HCT116 (cell line): ENCODE results near the gene MORN1. TPM values are rescaled to one million over a fixed set of nuclear protein-coding genes. Genes with fewer than 3 reads are reported as not detected.

ENCODE experiments used
- ATAC-seq: fragments of 200-7000 bp; cut with Tn5 transposase; 2 replicates; pipeline ENCODE4 v1.9.1; 2020; ENCODE audit warnings: mild to moderate bottlenecking, moderate library complexity
- BruUV-seq: library from RNA; stranded (reverse); fragments of 400-500 nt; replicated peaks from 2 replicates; lab custom pipeline; 2021; lab: Mats Ljungman, UMichigan
- CTCF ChIA-PET: fragments of 300-600 bp; sonication (Branson Sonifier 250); formaldehyde crosslinking; loops from one replicate; lab custom pipeline; 2021; ENCODE audit warnings: antibody characterized with exemption; lab: Charles Lee
- POLR2A ChIA-PET: fragments of 300-600, 350-600 bp; sonication (Branson Sonifier 250); formaldehyde crosslinking; loops from one replicate; lab custom pipeline; 2021; ENCODE audit warnings: antibody characterized with exemption; lab: Charles Lee
- RAD21 ChIA-PET, 2 experiments: fragments of 300-600 bp; sonication (Branson Sonifier 250); formaldehyde crosslinking; loops; one replicate each; lab custom pipeline; 2023; ENCODE audit warnings: low total read pairs in 2 of 2; ENCODE audit not compliant: uncharacterized antibody in 2 of 2, unreplicated experiment in 2 of 2, low non-redundant PET in 1 of 2; lab: Charles Lee
- DNase-seq: peaks from one replicate; pipeline ENCODE4 v3.0.0-alpha.2; 2010; ENCODE audit warnings: low read depth, low spot score
- H2AFZ ChIP-seq: fragments of 200-600 bp; shearing (Covaris generic), sonication (generic); 2 replicates; pipeline ENCODE4 v1.6.1; 2017; ENCODE audit warnings: low read depth, mixed run types, mixed read lengths, antibody characterized with exemption, low read length; ENCODE audit not compliant: poor library complexity, severe bottlenecking
- H3K27ac ChIP-seq: 2 replicates; pipeline ENCODE4 v1.5.1; 2012; ENCODE audit warnings: low read depth, low read length
- H3K27me3 ChIP-seq: fragments of 200-600 bp; sonication (generic); 2 replicates; pipeline ENCODE4 v1.6.1; 2016; ENCODE audit warnings: mixed run types, low read length, mixed read lengths; ENCODE audit not compliant: insufficient read depth
- H3K36me3 ChIP-seq, 2 experiments: fragments of 200-500 bp in 1 of 2; fragments of 200-600 bp in 1 of 2; sonication (Bioruptor generic) in 1 of 2; sonication (generic) in 1 of 2; 2 replicates each; pipeline versions ENCODE4 v1.5.1 to v1.6.1; 2014 to 2016; ENCODE audit warnings: low read length in 2 of 2, inconsistent platforms in 1 of 2, mixed read lengths in 1 of 2, mixed run types in 1 of 2; ENCODE audit not compliant: insufficient read depth in 2 of 2, control insufficient read depth in 1 of 2
- H3K4me1 ChIP-seq, 2 experiments: fragments of 200-600 bp in 1 of 2; sonication (generic) in 1 of 2; 2 replicates each; pipeline versions ENCODE4 v1.5.1 to v1.6.1; 2012 to 2017; ENCODE audit warnings: low read length in 2 of 2, inconsistent platforms in 1 of 2, mild to moderate bottlenecking in 1 of 2, mixed read lengths in 1 of 2, mixed run types in 1 of 2, moderate library complexity in 1 of 2; ENCODE audit not compliant: insufficient read depth in 2 of 2, control insufficient read depth in 1 of 2
- H3K4me2 ChIP-seq: fragments of 200-600 bp; sonication (generic); 2 replicates; pipeline ENCODE4 v1.6.1; 2017; ENCODE audit warnings: mixed run types, low read length, mixed read lengths
- H3K4me3 ChIP-seq, 2 experiments: fragments of 200-600 bp in 1 of 2; sonication (generic) in 1 of 2; replicated peaks in 1 of 2; 2 replicates each; pipeline ENCODE4 v1.5.1; 2011 to 2016; ENCODE audit warnings: low read length in 2 of 2, control low read depth in 1 of 2, low read depth in 1 of 2, mild to moderate bottlenecking in 1 of 2, mixed read lengths in 1 of 2, mixed run types in 1 of 2
- H3K79me2 ChIP-seq: fragments of 200-600 bp; sonication (generic); 2 replicates; pipeline ENCODE4 v1.6.1; 2017; ENCODE audit warnings: mild to moderate bottlenecking, mixed run types, low read length, moderate library complexity, mixed read lengths; ENCODE audit not compliant: insufficient read depth
- H3K9ac ChIP-seq: fragments of 200-600 bp; sonication (generic); 2 replicates; pipeline ENCODE4 v1.6.1; 2016; ENCODE audit warnings: low read length, mixed read lengths
- H3K9me2 ChIP-seq: fragments of 200-600 bp; sonication (generic), shearing (Covaris generic); 2 replicates; pipeline ENCODE4 v1.6.1; 2017; ENCODE audit warnings: mixed run types, mild to moderate bottlenecking, moderate library complexity; ENCODE audit not compliant: insufficient read depth
- H3K9me3 ChIP-seq, 2 experiments: fragments of 200-500 bp in 1 of 2; fragments of 200-600 bp in 1 of 2; sonication (Bioruptor generic) in 1 of 2; sonication (generic) in 1 of 2; 2 replicates each; pipeline ENCODE4 v1.6.1; 2014 to 2017; ENCODE audit warnings: low read length in 2 of 2, mixed read lengths in 2 of 2, inconsistent platforms in 1 of 2, low read depth in 1 of 2, mild to moderate bottlenecking in 1 of 2, mixed run types in 1 of 2, moderate library complexity in 1 of 2; ENCODE audit not compliant: control insufficient read depth in 1 of 2, insufficient read depth in 1 of 2
- H4K20me1 ChIP-seq: fragments of 200-600 bp; sonication (generic), shearing (Covaris generic); 2 replicates; pipeline ENCODE4 v1.6.1; 2017; ENCODE audit warnings: mixed run types, mild to moderate bottlenecking, moderate library complexity; ENCODE audit not compliant: insufficient read depth
- ATF3 ChIP-seq: IDR thresholded peaks from 2 replicates; pipeline ENCODE4 v1.6.1; 2012
- CBX3 ChIP-seq: IDR thresholded peaks from 2 replicates; pipeline ENCODE4 v1.6.1; 2012; ENCODE audit warnings: low read depth
- CEBPB ChIP-seq: IDR thresholded peaks from 2 replicates; pipeline ENCODE4 v1.6.1; 2012; ENCODE audit warnings: low read depth
- EGR1 ChIP-seq: IDR thresholded peaks from 2 replicates; pipeline ENCODE4 v1.6.1; 2012; ENCODE audit warnings: low read depth
- ELF1 ChIP-seq: IDR thresholded peaks from 2 replicates; pipeline ENCODE4 v1.6.1; 2012; ENCODE audit warnings: low read depth, borderline replicate concordance
- EZH2 ChIP-seq: fragments of 200-600 bp; sonication (generic); IDR thresholded peaks from 2 replicates; pipeline ENCODE4 v1.6.1; 2017; ENCODE audit warnings: antibody characterized with exemption, mixed run types
- EZH2phosphoT487 ChIP-seq: fragments of 200-600 bp; IDR thresholded peaks from 2 replicates; pipeline ENCODE4 v1.6.1; 2018; ENCODE audit warnings: antibody characterized with exemption, borderline replicate concordance
- FOSL1 ChIP-seq: IDR thresholded peaks from 2 replicates; pipeline ENCODE4 v1.6.1; 2012; ENCODE audit warnings: low read depth
- JUND ChIP-seq: IDR thresholded peaks from 2 replicates; pipeline ENCODE4 v1.6.1; 2012
- POLR2A ChIP-seq: IDR thresholded peaks from 2 replicates; pipeline ENCODE4 v1.7.0; 2011; ENCODE audit warnings: borderline replicate concordance; ENCODE audit not compliant: insufficient read depth, insufficient read length; ENCODE audit errors: extremely low read depth
- POLR2AphosphoS5 ChIP-seq: IDR thresholded peaks from 2 replicates; pipeline ENCODE4 v1.6.1; 2011; ENCODE audit warnings: mild to moderate bottlenecking, low read depth, low read length, moderate library complexity
- RAD21 ChIP-seq: IDR thresholded peaks from 2 replicates; pipeline ENCODE4 v1.6.1; 2012; ENCODE audit warnings: low read depth, mild to moderate bottlenecking
- REST ChIP-seq: IDR thresholded peaks from 2 replicates; pipeline ENCODE4 v1.6.1; 2012; ENCODE audit warnings: low read depth
- SP1 ChIP-seq: IDR thresholded peaks from 2 replicates; pipeline ENCODE4 v1.6.1; 2012; ENCODE audit warnings: low read depth
- SRF ChIP-seq: IDR thresholded peaks from 2 replicates; pipeline ENCODE4 v1.6.1; 2012; ENCODE audit warnings: low read depth
- ZNF274 ChIP-seq: fragments of 200-500 bp; sonication (Bioruptor generic); IDR thresholded peaks from 2 replicates; pipeline ENCODE4 v1.6.1; 2014; ENCODE audit warnings: mild to moderate bottlenecking, low read depth, low read length, inconsistent platforms
- intact Hi-C: fragments of 100-400 bp; cut with micrococcal nuclease; formaldehyde crosslinking; loops from 2 replicates; pipeline ENCODE4 v1.10.0; 2022
- total RNA-seq: library from RNA; stranded (reverse); gene quantifications from one replicate; pipeline ENCODE4 v1.2.1, GENCODE V29; 2021; ENCODE audit not compliant: unreplicated experiment

Gene MORN1
- total RNA-seq, 1 experiment from 2014 or later = 21.4 TPM

- no peak overlapping the region for H3K27ac ChIP-seq
- ChIA-PET CTCF (no interaction called here), RAD21 (no interaction called here), POLR2A (no interaction called here)
- no peaks in the 10 kb centered on the region for H3K9me3 ChIP-seq
- no TSS peak for BruUV-seq
- no peak overlapping the region for H3K4me2 ChIP-seq
- H3K27me3 ChIP-seq = no peaks in the 10 kb centered on the region
- peaks cover 8% of the 10 kb centered on the region; the same call in 1 of the 2 replicates for H4K20me1 ChIP-seq
- H3K4me3 ChIP-seq = no peak overlapping the region
- DNase-seq (no peak), ATAC-seq (no peak; the same call in 1 of the 2 replicates)
- H3K36me3 ChIP-seq = no peaks in the 10 kb centered on the region
- H3K79me2 ChIP-seq = peaks cover 97% of the 10 kb centered on the region
- no peaks in the 10 kb centered on the region for H3K9me2 ChIP-seq
- H2AFZ ChIP-seq = no peak overlapping the region
- intact Hi-C loops = no loop called here
- H3K9ac ChIP-seq = no peak overlapping the region
- no peak for TF ChIP-seq ZNF274
- TF ChIP-seq REST = no peak
- no peak for TF ChIP-seq SP1
- TF ChIP-seq SRF = no peak
- no peak for TF ChIP-seq CEBPB
- no peak for TF ChIP-seq ELF1
- no peak for TF ChIP-seq EZH2phosphoT487
- TF ChIP-seq EGR1 = no peak
- TF ChIP-seq FOSL1 = no peak
- no peak for TF ChIP-seq CBX3
- no peak for TF ChIP-seq ATF3
- no peak for TF ChIP-seq POLR2AphosphoS5
- TF ChIP-seq RAD21 = no peak
- TF ChIP-seq EZH2 = no peak
- TF ChIP-seq POLR2A = no peak
- no peak for TF ChIP-seq JUND
- no peaks in the 10 kb centered on the region for H3K4me1 ChIP-seq
Observed at GRCh38 chr1:2289607-2290006, 101.7 kb downstream of the MORN1 start.
